GM19023 (cell line): Measurements from ENCODE around the gene SLC32A1.

ENCODE experiments used
- ATAC-seq: cut with Tn5 transposase; IDR thresholded peaks from one replicate; pipeline ENCODE4 v1.9.1; 2021; ENCODE audit warnings: mild to moderate bottlenecking, moderate library complexity; ENCODE audit not compliant: unreplicated experiment

Gene SLC32A1

DNA sequence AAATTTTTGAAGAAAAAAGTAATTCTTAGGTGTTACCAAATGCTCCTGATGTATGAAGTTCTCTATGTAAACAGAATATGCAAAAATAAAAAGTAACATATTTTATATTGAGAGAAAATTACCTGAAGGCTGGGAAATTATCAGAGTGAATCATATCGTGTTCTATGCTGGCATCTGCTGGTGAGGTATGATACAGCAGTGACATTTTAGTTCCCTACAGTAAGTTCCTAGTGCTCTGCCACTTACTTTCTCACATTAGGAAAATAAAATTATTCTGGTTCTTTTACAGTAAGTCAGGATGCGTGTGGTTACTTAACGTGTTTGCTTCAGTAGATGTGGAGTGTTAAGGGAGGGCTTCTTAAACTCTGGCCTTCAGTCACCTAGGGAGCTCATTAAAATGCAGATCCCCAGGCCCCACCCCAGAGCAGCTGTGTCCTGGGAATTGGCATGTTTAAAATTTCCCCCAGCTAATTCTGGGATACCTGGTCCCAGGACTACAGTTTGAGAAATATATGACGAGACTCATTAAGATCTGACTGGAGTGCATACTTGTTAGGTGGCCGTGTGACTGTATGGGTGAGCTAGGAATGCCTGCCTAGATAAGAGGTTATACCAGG is 27.2 kb downstream of the SLC32A1 start:
- no peak for ATAC-seq

- no peak for ATAC-seq
These were observed 27.7 kb downstream of the SLC32A1 start for GRCh38 chr20:38752029-38752428.

- ATAC-seq: no peak
These were observed 30.6 kb downstream of the SLC32A1 start for GRCh38 chr20:38754924-38755323.

- ATAC-seq: no peak
These were observed 31.1 kb downstream of the SLC32A1 start for GRCh38 chr20:38755324-38755910.

- ATAC-seq: no peak
These were observed 33.0 kb downstream of the SLC32A1 start for GRCh38 chr20:38757145-38757775.

DNA sequence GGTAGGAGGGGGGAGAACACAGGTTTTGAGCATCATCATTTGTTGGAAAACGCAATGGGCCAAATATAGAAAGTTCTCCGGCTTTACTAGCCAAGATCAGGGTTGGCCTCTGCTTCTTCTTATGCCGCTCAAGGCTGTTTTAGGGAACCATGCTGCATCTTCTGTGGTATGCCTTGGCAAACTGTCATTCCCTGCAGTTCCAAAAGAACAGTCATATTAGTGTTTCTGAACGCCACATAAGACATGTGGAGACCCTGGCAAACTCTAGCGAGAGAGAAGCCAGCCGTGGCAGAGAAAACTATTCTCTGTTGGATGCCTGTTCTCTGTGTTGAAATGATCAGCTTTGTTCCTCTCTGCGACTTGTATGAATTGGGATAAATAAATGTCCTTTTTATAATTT is 34.8 kb downstream of the SLC32A1 start:
- no peak for ATAC-seq

GRCh38 chr20:38760978-38761377 is 36.7 kb downstream of the SLC32A1 start:
- ATAC-seq: no peak

DNA sequence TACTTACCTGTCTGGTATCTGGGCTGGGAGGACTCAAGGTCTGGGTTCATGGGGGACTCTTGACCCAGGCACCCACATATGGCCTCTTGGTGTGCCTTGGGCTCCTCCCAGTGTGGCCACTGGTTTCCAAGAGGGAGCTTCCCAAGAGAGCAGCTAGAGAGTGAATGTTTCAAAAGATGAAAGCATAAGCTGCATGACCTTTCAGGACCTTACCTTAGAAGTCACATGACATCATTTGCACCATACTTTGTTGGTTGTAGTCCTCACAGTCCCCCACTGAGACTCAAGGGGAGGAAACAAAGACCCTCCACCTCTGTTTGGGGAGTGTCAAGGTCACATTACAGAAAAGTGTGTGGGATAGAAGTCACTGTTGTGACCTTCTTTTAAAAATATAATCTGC is 37.9 kb downstream of the SLC32A1 start:
- no peak for ATAC-seq

DNA sequence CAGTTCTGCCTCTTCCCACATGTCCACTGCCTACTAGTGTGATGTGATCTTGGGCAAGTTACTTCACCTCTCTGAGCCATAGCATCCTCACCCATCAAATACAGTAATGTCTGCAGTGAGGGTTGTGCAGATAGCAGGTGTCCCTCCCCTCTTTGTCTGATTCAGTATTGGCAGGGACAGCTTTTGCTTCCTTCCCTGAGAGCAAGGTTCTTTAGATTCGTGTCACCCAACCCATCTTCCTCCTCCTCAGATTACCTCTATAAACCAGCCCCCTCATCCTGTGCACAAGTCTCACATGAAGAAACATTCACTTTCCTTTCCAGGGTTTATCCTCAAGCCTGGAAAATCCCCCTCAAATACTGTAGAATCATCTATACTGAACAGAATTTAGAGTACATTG is 39.3 kb downstream of the SLC32A1 start:
- no peak for ATAC-seq

- ATAC-seq: no peak
These were observed 40.5 kb downstream of the SLC32A1 start for GRCh38 chr20:38764567-38765318.

- ATAC-seq: no peak
These were observed 41.8 kb downstream of the SLC32A1 start for GRCh38 chr20:38766071-38766470.

DNA sequence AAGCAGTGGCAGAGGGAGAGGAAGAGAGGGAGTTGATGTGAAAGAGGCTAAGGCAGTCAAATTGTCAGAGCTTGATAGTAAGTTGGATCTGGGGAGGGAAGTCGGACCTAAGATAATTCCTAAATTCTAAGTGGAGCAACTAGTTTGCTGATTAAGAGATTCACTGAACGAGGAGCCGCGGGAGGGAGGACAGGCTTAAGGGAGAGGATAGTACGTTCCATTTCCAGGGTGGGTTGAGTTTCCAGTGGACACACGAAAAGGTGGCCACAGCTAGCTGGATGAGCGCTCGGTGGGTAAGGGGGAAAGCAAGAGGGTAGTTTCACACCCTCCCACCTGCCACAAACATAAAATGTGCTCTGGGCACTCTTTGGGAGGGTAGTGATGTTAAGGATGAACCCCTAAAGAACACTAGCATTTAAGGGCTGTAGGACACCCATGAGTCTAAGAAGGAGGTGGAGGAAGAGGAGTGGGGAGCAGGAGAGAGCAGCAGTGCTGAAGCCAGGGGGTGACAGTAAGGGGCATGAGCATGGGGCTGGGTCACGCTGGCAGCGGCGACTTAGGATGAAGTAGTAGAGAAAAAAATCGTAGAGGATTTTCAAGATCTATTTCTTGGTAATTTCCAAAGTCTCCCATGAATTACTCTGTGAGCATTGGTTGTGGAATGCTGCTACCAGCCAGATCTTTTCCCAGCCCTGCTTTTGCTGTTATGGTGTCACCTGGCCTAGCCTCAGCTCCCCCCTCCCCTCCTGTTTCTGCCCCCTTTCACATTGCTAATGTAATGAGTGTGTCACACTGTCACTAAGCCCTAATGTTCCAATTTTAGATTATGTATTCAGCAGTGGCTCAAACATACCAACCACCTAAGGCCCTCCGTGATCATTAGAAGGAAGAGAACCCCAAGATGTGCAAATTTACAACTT is 45.4 kb downstream of the SLC32A1 start:
- no peak for ATAC-seq

GRCh38 chr20:38770546-38770945 is 46.3 kb downstream of the SLC32A1 start:
- ATAC-seq: no peak

- ATAC-seq: no peak
These were observed 46.7 kb downstream of the SLC32A1 start for GRCh38 chr20:38770970-38771369.

GRCh38 chr20:38771621-38772020 is 47.3 kb downstream of the SLC32A1 start:
- no peak for ATAC-seq

- ATAC-seq: no peak
These were observed 49.9 kb downstream of the SLC32A1 start for GRCh38 chr20:38774167-38774566.

GRCh38 chr20:38776363-38776762 is 52.1 kb downstream of the SLC32A1 start:
- ATAC-seq: no peak
